PC-3 (cell line): ENCODE results near the gene SEZ6L2.

Experiments
- CTCF ChIP-seq: fragments of 300-600 bp; sonication (generic); conservative IDR thresholded peaks from 2 replicates; pipeline ENCODE4 v1.5.1; 2017; ENCODE audit warnings: antibody characterized with exemption, low read depth, mild to moderate bottlenecking, low read length
- EZH2 ChIP-seq: fragments of 300-600 bp; sonication (generic); IDR thresholded peaks from one replicate; pipeline ENCODE4 v1.6.1; 2017; ENCODE audit warnings: antibody characterized with exemption, mild to moderate bottlenecking, low read length; ENCODE audit not compliant: unreplicated experiment

GRCh38 chr16:29868396-29869009 is 30.8 kb downstream of the SEZ6L2 start:
- TF ChIP-seq CTCF (no peak), EZH2 (no peak)
